Left colon (tissue), 2 donors: Measurements from ENCODE around the gene MORC3. TPM values are rescaled to one million over a fixed set of nuclear protein-coding genes. Genes with fewer than 3 reads are reported as not detected.
A peak's percentile ranks its signal among the peaks of the same experiment; 100 is the strongest.
"Not testable (repeated sequence)": the region's sequence is repeated elsewhere in the genome, so short reads cannot be mapped to it uniquely, and the experiment has no call there.

Experiments
- ATAC-seq: fragments of 200-7000 bp; cut with Tn5 transposase; one replicate; pipeline ENCODE4 v1.9.1; 2020; ENCODE audit warnings: mild to moderate bottlenecking, moderate library complexity
- DNase-seq, 2 donors: peaks; one replicate each; pipeline ENCODE4 v3.0.0-alpha.2; 2020
- intact Hi-C, 2 donors: fragments of 100-400 bp; cut with DNase I in 1 of 2; cut with micrococcal nuclease in 1 of 2; formaldehyde crosslinking; loops; one replicate each; pipeline versions ENCODE4 v1.11.2 to v1.14.0; 2022; cut with DNase I, micrococcal nuclease
- long read RNA-seq: library from polyadenylated mRNA; unstranded; transcript quantifications from one replicate; pipeline ENCODE4 v2.0.0, GENCODE V29; 2021
- total RNA-seq, 2 donors: library from RNA; stranded (reverse); fragmentation: NEBNext Ultra II Directional; extraction: Animal tissue kit (Norgen Biotek cat#: 25700); gene quantifications; one replicate each; pipeline ENCODE4 v1.2.1, GENCODE V29; 2021
- donor health status: DM: no; HTN: no; CAD: no.
- donor health status: DM: yes; HTN: yes; CAD: no.

MORC3 gene
- 10 to 100 TPM; 23.4 to 29.7 TPM for total RNA-seq
- long read RNA-seq, full-length matches to known transcripts: 7 of 14 reads
- long read RNA-seq, partial matches to known transcripts: 3 of 14 reads
- long read RNA-seq, other reads (novel, unspliced or antisense): 4 of 14 reads

- peak; percentile 96 to 99 for DNase-seq
- intact Hi-C loops: loop anchor here in 1 of 2 donors (10.0 kb wide), 1 partner anchor 55 kb away; no protein-coding TSS in a partner anchor
- peak; percentile 91 for ATAC-seq
Measured at GRCh38 chr21:36319767-36320420, at the start of gene MORC3. MORC3 (plus strand) TSS chr21:36320197; CDS start chr21:36320265, 68 bp downstream.

- intact Hi-C loops, ATAC-seq, DNase-seq: not testable (repeated sequence)
Measured at GRCh38 chr21:36270786-36271695, 49.0 kb upstream of the MORC3 start.

DNA sequence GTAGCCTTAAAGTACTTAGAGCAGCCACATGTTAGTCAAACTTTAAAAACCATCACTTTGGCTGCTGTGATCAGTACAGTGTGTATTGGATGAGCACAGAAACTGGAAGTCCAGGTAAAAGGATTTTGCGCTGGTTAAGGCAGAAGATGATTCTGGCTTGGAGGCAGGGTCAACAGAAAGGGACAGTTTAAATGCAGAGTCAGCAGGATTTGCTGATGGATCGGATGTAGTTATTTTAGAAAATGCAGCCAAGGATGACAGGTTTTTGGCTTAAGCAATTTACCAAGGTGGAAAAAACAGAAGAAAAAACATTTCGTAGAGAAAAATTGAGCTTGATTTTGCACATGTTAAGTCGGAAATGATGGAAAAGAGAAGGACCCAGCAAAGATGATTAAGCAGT lies 45.9 kb upstream of the MORC3 start:
- ATAC-seq: no peak
- intact Hi-C loops: no loop called here
- DNase-seq: no peak

DNA sequence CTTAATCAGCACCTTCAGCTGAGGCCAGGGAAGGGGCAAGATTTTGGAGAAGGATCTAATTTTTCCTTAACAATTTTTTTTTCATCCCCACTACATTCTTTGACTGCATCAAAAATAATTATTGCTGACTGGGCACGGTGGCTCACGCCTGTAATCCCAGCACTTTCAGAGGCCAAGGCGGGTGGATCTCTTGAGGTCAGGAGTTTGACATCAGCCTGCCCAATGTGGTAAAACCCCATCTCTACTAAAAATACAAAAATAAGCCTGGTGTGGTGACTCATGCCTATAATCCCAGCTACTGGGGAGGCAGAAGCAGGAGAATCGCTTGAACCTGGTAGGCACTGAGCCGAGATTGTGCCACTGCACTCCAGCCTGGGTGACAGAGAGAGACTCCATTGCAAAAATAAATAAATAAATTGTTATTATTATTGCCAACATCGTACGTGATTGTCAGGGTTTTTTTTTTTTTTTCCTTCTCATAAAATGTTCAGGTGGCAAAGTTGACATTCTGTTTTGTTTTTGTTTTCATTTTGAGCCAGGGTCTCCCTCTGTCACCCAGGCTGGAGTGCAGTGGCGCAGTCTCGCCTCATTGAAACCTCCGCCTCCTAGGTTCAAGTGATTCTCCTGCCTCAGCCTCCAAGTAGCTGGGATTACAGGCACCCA lies 37.3 kb upstream of the MORC3 start:
- peak; percentile 6 for ATAC-seq
- intact Hi-C loops: no loop called here

GRCh38 chr21:36283231-36283622 lies 36.8 kb upstream of the MORC3 start:
- intact Hi-C loops: not testable (repeated sequence)
- peak in 1 of 2 donors; percentile 40 for DNase-seq
- peak; percentile 91 for ATAC-seq

More for the DNA sequence above, 37.3 kb upstream of the MORC3 start:
- no peak for DNase-seq

- no peak for DNase-seq
- intact Hi-C loops: no loop called here
- ATAC-seq: no peak
Measured at GRCh38 chr21:36288651-36289243, 31.2 kb upstream of the MORC3 start.

GRCh38 chr21:36291509-36291908 lies 28.5 kb upstream of the MORC3 start:
- intact Hi-C loops: no loop called here
- no peak for ATAC-seq
- no peak for DNase-seq

- DNase-seq: no peak
- no peak for ATAC-seq
- intact Hi-C loops: no loop called here
Measured at GRCh38 chr21:36297406-36297937, 22.5 kb upstream of the MORC3 start.

DNA sequence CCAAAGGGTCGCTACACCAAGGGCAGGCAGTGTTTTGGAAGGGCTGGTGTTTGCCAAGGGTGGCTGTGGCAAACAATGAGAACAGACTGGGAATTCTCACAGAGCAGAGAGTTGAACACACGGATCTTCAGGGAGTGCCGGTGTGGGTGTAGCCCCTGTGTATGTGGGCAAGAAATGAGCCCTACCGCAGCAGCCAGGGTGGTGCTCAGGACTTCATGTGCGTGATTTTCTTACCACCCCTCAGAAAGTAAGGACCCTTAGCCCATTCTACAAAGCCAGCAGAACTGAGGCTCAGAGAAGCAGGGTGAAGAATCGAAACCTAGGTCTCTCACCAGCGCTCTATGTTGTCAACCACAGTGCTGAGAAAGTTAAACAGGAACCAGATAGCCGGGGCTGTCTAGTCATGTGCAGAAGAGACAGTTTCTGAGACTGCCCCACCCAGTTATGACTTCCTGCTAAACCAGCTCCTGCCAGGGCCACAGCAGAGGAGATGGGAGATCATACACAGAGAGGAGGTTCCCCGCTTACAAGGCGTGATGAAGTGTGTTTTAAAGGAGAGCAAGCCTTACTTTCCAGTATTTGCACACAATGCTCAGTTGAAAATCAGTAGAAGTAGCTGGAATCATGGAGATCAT lies 21.9 kb upstream of the MORC3 start:
- DNase-seq (peak; percentile 79 to 88), ATAC-seq (peak; percentile 90)
- intact Hi-C loops: no loop called here

DNA sequence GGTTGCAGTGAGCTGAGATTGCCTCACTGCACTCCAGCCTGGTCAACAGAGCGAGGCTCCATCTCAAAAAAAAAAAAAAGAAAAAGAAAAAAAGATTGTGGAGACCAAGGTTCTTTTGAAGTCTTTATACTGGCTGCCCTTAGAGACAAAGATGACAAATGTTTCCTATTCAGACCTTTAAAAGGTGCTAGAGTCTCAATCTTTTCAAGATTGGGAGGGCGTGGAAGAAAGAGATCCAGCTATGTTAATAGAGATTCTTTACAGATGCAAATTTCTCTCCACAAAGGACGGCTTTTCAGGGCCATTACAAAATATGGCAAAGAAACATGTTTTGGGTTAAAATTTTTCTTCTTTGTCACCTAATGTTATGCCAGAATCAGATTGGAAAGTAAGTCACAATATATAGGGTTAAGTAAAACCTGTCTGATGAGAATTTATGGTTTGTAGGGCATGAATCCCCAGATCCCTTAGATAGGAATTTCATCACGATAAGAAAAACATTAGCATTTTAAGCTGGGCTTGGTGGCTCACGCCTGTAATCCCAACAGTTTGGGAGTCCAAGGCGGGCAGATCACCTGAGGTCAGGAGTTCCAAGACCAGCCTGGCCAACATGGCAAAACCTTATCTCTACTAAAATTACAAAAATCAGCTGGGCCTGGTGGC lies 13.0 kb upstream of the MORC3 start:
- DNase-seq (no peak), ATAC-seq (no peak)
- intact Hi-C loops: no loop called here

GRCh38 chr21:36310016-36310415 lies 10.0 kb upstream of the MORC3 start:
- intact Hi-C loops: loop anchor here in 1 of 2 donors (10.0 kb wide), 1 partner anchor 45 kb away; no protein-coding TSS in a partner anchor
- DNase-seq (no peak), ATAC-seq (no peak)

GRCh38 chr21:36313446-36313845 lies 6.6 kb upstream of the MORC3 start:
- not testable (repeated sequence) for ATAC-seq, DNase-seq
- intact Hi-C loops: loop anchor here in 1 of 2 donors (10.0 kb wide), 1 partner anchor 49 kb away; no protein-coding TSS in a partner anchor

DNA sequence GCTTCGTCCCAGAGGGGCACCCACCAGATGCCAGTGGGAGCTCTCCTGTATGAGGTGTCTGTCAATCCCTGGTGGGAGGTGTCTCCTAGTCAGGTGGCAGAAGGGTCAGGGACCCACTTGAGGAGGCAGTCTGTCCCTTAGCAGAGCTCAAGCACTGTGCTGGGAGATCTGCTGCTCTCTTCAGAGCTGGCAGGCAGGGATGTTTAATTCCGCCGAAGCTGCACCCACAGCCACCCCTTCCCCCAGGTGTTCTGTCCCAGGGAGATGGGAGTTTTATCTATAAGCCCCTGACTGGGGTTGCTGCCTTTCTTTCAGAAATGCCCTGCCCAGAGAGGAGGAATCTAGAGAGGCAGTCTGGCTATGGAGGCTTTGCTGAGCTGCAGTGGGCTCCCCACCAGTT lies 4.0 kb upstream of the MORC3 start:
- not testable (repeated sequence) for ATAC-seq, DNase-seq
- intact Hi-C loops: loop anchor here in 1 of 2 donors (10.0 kb wide), 1 partner anchor 51 kb away; no protein-coding TSS in a partner anchor

- DNase-seq (no peak), ATAC-seq (no peak)
- intact Hi-C loops: loop anchor here in 1 of 2 donors (10.0 kb wide), 1 partner anchor 52 kb away; no protein-coding TSS in a partner anchor
Measured at GRCh38 chr21:36316872-36317484, 3.0 kb upstream of the MORC3 start.

DNA sequence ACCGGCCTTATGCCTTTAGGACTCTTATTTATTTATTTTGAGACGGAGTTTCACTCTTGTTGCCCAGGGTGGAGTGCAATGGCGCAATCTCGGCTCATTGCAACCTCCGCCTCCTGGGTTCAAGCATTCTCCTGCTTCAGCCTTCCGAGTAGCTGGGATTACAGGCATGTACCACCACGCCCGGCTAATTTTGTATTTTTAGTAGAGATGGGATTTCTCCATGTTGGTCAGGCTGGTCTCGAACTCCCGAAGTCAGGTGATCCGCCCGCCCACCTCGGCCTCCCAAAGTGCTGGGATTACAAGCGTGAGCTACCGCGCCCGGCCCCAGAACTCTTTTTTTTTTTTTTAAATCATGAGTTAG lies 611 bp upstream of the MORC3 start:
- ATAC-seq, DNase-seq: not testable (repeated sequence)
- intact Hi-C loops: loop anchor here in 1 of 2 donors (10.0 kb wide), 1 partner anchor 55 kb away; no protein-coding TSS in a partner anchor

DNA sequence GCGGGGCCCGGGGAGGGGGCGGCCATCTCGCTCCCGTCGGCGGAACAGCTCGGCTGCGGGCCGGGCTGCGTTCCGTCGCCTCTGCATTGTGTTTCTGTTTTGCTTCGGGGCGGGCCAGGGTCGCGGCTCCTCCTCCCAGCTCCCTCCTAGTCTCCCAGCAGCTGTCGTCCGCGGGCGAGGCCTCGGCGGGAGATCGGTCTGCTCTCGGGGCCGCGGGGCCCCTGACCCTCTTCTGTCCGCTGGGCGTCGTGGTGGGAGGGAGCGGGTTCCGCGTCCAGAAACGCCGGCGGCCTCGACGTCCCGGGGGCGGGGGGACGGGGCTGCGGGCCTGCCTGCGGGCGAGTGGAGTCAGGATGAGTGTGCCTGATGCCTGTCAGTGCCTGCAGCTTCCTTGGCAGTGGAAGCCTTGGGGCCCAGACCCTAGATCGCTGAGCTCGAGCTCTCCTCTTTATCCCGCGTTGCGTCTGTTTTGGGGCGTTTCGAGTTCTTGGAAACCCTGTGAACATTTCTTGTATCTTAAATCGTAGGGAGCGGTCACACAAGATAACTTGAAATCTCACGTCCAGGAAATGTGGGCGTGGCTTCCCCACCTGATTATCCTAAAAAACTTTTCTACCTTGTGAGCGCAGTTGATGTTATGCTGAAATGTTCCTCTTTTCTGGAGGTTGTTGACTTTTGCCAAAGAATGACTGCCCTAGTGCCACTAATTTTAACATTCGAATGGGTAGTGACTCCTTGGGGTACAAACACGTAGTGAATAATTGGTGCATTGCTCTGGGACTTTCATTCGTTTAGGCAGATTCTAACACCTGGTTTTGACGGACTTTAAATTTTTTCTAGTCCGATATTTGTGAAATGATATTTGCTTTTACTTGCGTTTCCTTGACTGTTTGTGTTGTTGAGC lies 676 bp downstream of the MORC3 start:
- DNase-seq: peak; percentile 65 to 83
- intact Hi-C loops: no loop called here
- ATAC-seq: peak; percentile 48
